ENCODE measurements around the gene LRRC72. TPM values are rescaled to one million over a fixed set of nuclear protein-coding genes. Genes with fewer than 3 reads are reported as not detected.

The LRRC72 gene
- total and polyA plus RNA-seq, 10 of the 15 experiments (the other 5 are each of a cell fraction or from before 2014, with no cell fraction given) = not detected

DNA sequence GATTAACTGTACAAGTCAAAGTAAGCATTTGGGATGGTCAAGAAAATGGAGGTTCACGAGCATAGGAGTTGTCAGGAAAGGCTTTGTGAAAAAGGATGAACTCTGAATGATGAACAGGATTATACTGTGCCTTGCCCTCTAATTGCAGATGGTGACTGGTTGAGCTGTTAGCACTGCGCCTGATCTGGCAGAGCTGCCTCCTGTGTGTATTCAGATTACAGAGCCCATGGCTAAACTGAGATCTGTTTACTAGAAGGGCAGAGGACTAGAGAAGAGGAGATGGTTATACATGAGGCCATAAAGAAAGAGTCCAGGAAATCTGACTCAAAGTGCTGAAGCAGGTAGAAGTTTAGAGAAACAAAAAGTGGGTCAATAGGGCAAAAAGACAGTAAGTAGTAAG lies 29.7 kb downstream of the LRRC72 start (continued):
- TF ChIP-seq REST (IDR thresholded peaks at IDR 0.05; ENCODE audit: low read depth, low read length) (no peak), SUPT20H (IDR thresholded peaks at IDR 0.05; ENCODE audit: borderline replicate concordance, control insufficient read depth, low read depth, low read length) (no peak), ETV6 (conservative IDR thresholded peaks at IDR 0.05 in 1 of 2, IDR thresholded peaks at IDR 0.05 in 1 of 2; ENCODE audit: borderline replicate concordance in 1 of 2, low read depth in 1 of 2) (no peak), CBX3 (IDR thresholded peaks at IDR 0.05; ENCODE audit: borderline replicate concordance, low read depth) (no peak)
- TF ChIP-seq, protein P1, sequence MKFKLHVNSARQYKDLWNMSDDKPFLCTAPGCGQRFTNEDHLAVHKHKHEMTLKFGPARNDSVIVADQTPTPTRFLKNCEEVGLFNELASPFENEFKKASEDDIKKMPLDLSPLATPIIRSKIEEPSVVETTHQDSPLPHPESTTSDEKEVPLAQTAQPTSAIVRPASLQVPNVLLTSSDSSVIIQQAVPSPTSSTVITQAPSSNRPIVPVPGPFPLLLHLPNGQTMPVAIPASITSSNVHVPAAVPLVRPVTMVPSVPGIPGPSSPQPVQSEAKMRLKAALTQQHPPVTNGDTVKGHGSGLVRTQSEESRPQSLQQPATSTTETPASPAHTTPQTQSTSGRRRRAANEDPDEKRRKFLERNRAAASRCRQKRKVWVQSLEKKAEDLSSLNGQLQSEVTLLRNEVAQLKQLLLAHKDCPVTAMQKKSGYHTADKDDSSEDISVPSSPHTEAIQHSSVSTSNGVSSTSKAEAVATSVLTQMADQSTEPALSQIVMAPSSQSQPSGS (IDR thresholded peaks at IDR 0.05; ENCODE audit: low read length) = no peak

GRCh38 chr7:16558761-16559302 lies 32.2 kb downstream of the LRRC72 start:
- WGBS (ENCODE audit: insufficient coverage, insufficient replicate concordance, low lambda C conversion rate, missing lambda C conversion rate) = 33% methylated on average over 4 of the region's 4 CpGs
- in situ Hi-C loops (cut with MboI) (loop anchor here (25.0 kb wide), 1 partner anchor 1247 kb away; no protein-coding TSS in a partner anchor), intact Hi-C loops (cut with micrococcal nuclease; ENCODE audit: unreplicated experiment) (no loop called here)
- no peak overlapping the region for H2AFZ ChIP-seq (ENCODE audit: control insufficient read depth, low read depth, low read length)
- SMC1A ChIA-PET (ENCODE audit: uncharacterized antibody, unreplicated experiment) = interaction anchor here (1.1 kb wide), 1 partner anchor 480 kb away, joined by 3 read pairs; no protein-coding TSS in a partner anchor
- no peaks in the 10 kb centered on the region for H3K79me2 ChIP-seq (ENCODE audit: control insufficient read depth, insufficient read depth, low read length)
- CTCF ChIA-PET = interaction anchor here (0.6 kb wide), 1 partner anchor 392 kb away, joined by 3 read pairs; no protein-coding TSS in a partner anchor
- H4K20me1 ChIP-seq (ENCODE audit: control insufficient read depth, insufficient read depth) = no peaks in the 10 kb centered on the region
- H3K4me2 ChIP-seq (ENCODE audit: control insufficient read depth, insufficient read depth) = no peak overlapping the region
- H3K4me3 ChIP-seq = no peak overlapping the region
- BruUV-seq (replicated peaks) = no TSS peak
- POLR2A ChIA-PET = no interaction called here
- no peak overlapping the region for H3K9ac ChIP-seq (ENCODE audit: control insufficient read depth, insufficient read depth, low read length)
- no peaks in the 10 kb centered on the region for H3K36me3 ChIP-seq (ENCODE audit: control insufficient read depth in 2 of 2, insufficient read depth in 2 of 2, low read length in 1 of 2)
- ATAC-seq (no peak), DNase-seq (ENCODE audit: low read depth, low spot score) (no peak), FAIRE-seq (no peak)
- no peaks in the 10 kb centered on the region for H3K4me1 ChIP-seq (ENCODE audit: control insufficient read depth, insufficient read depth, low read length)
- RAD21 ChIA-PET (ENCODE audit: unreplicated experiment) = no interaction called here
- no peaks in the 10 kb centered on the region for H3K27me3 ChIP-seq (replicated peaks in 1 of 2; ENCODE audit: control insufficient read depth in 2 of 2, insufficient read depth in 2 of 2, low read length in 1 of 2)
- no peak overlapping the region for H3K27ac ChIP-seq (ENCODE audit: control insufficient read depth, insufficient read depth)
- H3K9me3 ChIP-seq (replicated peaks; ENCODE audit: control insufficient read depth, insufficient read depth, low read length) = no peaks in the 10 kb centered on the region
- TF ChIP-seq ZNF592 (IDR thresholded peaks at IDR 0.05) (no peak), ZBED1 (IDR thresholded peaks at IDR 0.05; ENCODE audit: borderline replicate concordance) (no peak), NFIC (IDR thresholded peaks at IDR 0.05; ENCODE audit: low read depth, low read length) (no peak), PAX5 (IDR thresholded peaks at IDR 0.05; ENCODE audit: borderline replicate concordance, low read depth, low read length) (no peak), YY1 (IDR thresholded peaks at IDR 0.05; ENCODE audit: low read depth, low read length) (no peak), MLLT1 (IDR thresholded peaks at IDR 0.05) (no peak), SREBF1 (IDR thresholded peaks at IDR 0.05; ENCODE audit: low read length) (no peak)
